ENCODE measurements around the gene PPP2R5E. TPM values are rescaled to one million over a fixed set of nuclear protein-coding genes. Genes with fewer than 3 reads are reported as not detected.

Gene PPP2R5E
- total and polyA plus RNA-seq, 10 of the 15 experiments (the other 5 are each of a cell fraction or from before 2014, with no cell fraction given), result 11.4 to 56.2 (median 22.7) TPM

- TF ChIP-seq RB1 (IDR thresholded peaks at IDR 0.05; ENCODE audit: borderline replicate concordance) (no peak), ZBTB33 (IDR thresholded peaks at IDR 0.05) (no peak), SMC3 (IDR thresholded peaks at IDR 0.05; ENCODE audit: borderline replicate concordance, low read length) (no peak), MEF2B (IDR thresholded peaks at IDR 0.05; ENCODE audit: partially characterized antibody, poor library complexity, severe bottlenecking) (no peak)
Observed at GRCh38 chr14:63573581-63573980, 30.4 kb upstream of the PPP2R5E start (continued).

- Histone ChIP-seq H2AFZ (ENCODE audit: control insufficient read depth, low read depth, low read length) (no peak overlapping the region), H3K4me3 (no peak overlapping the region), H3K4me1 (ENCODE audit: control insufficient read depth, insufficient read depth, low read length) (no peaks in the 10 kb centered on the region), H3K9ac (ENCODE audit: control insufficient read depth, insufficient read depth, low read length) (no peak overlapping the region), H3K27ac (ENCODE audit: control insufficient read depth, insufficient read depth) (no peak overlapping the region), H3K27me3 (replicated peaks in 1 of 2; ENCODE audit: control insufficient read depth in 2 of 2, insufficient read depth in 2 of 2, low read length in 1 of 2) (no peaks in the 10 kb centered on the region), H3K9me3 (replicated peaks; ENCODE audit: control insufficient read depth, insufficient read depth, low read length) (no peaks in the 10 kb centered on the region), H3K4me2 (ENCODE audit: control insufficient read depth, insufficient read depth) (no peak overlapping the region), H4K20me1 (ENCODE audit: control insufficient read depth, insufficient read depth) (no peaks in the 10 kb centered on the region), H3K36me3 (ENCODE audit: control insufficient read depth in 2 of 2, insufficient read depth in 2 of 2, low read length in 1 of 2) (no peaks in the 10 kb centered on the region), H3K79me2 (ENCODE audit: control insufficient read depth, insufficient read depth, low read length) (no peaks in the 10 kb centered on the region)
- no TSS peak for BruUV-seq (replicated peaks)
- SMC1A ChIA-PET (ENCODE audit: uncharacterized antibody, unreplicated experiment), result no interaction called here
- intact Hi-C loops (cut with micrococcal nuclease; ENCODE audit: unreplicated experiment) (no loop called here), in situ Hi-C loops (cut with MboI) (loop anchor here (25.0 kb wide), 1 partner anchor 1403 kb away; no protein-coding TSS in a partner anchor)
- ATAC-seq (no peak), FAIRE-seq (no peak), DNase-seq (ENCODE audit: low read depth, low spot score) (no peak)
- TF ChIP-seq ZNF24 (IDR thresholded peaks at IDR 0.05), result no peak
- TF ChIP-seq ZNF622 (IDR thresholded peaks at IDR 0.05), result no peak
- TF ChIP-seq ATF7 (IDR thresholded peaks at IDR 0.05; ENCODE audit: low read depth), result no peak
- TF ChIP-seq SIX5 (IDR thresholded peaks at IDR 0.05; ENCODE audit: low read depth, low read length, severe bottlenecking), result no peak
- no peak for TF ChIP-seq CBX3 (IDR thresholded peaks at IDR 0.05; ENCODE audit: borderline replicate concordance, low read depth)
- TF ChIP-seq ZNF384 (IDR thresholded peaks at IDR 0.05; ENCODE audit: borderline replicate concordance, low read depth, low read length), result no peak
- WGBS (ENCODE audit: insufficient coverage, insufficient replicate concordance, low lambda C conversion rate, missing lambda C conversion rate), result 52% methylated on average over 3 of the region's 3 CpGs
- POLR2A ChIA-PET, result interaction anchor here (1.2 kb wide), 1 partner anchor 57 kb away, joined by 3 read pairs; no protein-coding TSS in a partner anchor
- CTCF ChIA-PET, result interaction anchor here (1.5 kb wide), 1 partner anchor 176 kb away, joined by 4 read pairs; no protein-coding TSS in a partner anchor
- RAD21 ChIA-PET (ENCODE audit: unreplicated experiment), result no interaction called here
Observed at GRCh38 chr14:63565448-63565847, 22.3 kb upstream of the PPP2R5E start.

Data from GM12878 (cell line).